Fibroblast of pulmonary artery (primary cell): Measurements from ENCODE around the gene PLD5.

Source experiments
- DNase-seq: peaks from one replicate; pipeline ENCODE4 v3.0.0-alpha.2; 2010; ENCODE audit warnings: low read depth
- H3K4me3 ChIP-seq: replicated peaks from 2 replicates; pipeline ENCODE4 v1.5.1; 2011; ENCODE audit warnings: low read depth, mild to moderate bottlenecking, control low read depth, low read length, moderate library complexity
- TF ChIP-seq, protein P1 (sequence below): IDR thresholded peaks from 2 replicates; pipeline ENCODE4 v1.5.1; 2011; ENCODE audit warnings: mild to moderate bottlenecking, control low read depth, low read length, inconsistent platforms; ENCODE audit errors: missing control alignments

Gene PLD5

GRCh38 chr1:242178924-242179708 is 345.4 kb downstream of the PLD5 start:
- DNase-seq: no peak
- TF ChIP-seq, protein P1, sequence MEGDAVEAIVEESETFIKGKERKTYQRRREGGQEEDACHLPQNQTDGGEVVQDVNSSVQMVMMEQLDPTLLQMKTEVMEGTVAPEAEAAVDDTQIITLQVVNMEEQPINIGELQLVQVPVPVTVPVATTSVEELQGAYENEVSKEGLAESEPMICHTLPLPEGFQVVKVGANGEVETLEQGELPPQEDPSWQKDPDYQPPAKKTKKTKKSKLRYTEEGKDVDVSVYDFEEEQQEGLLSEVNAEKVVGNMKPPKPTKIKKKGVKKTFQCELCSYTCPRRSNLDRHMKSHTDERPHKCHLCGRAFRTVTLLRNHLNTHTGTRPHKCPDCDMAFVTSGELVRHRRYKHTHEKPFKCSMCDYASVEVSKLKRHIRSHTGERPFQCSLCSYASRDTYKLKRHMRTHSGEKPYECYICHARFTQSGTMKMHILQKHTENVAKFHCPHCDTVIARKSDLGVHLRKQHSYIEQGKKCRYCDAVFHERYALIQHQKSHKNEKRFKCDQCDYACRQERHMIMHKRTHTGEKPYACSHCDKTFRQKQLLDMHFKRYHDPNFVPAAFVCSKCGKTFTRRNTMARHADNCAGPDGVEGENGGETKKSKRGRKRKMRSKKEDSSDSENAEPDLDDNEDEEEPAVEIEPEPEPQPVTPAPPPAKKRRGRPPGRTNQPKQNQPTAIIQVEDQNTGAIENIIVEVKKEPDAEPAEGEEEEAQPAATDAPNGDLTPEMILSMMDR: no peak
- no peak overlapping the region for H3K4me3 ChIP-seq

- TF ChIP-seq, protein P1: no peak
- no peak overlapping the region for H3K4me3 ChIP-seq
- no peak for DNase-seq
These were observed 346.1 kb downstream of the PLD5 start for GRCh38 chr1:242178436-242178835.

GRCh38 chr1:242162140-242162539 is 362.4 kb downstream of the PLD5 start:
- H3K4me3 ChIP-seq: no peak overlapping the region
- DNase-seq: no peak
- TF ChIP-seq, protein P1: no peak

DNA sequence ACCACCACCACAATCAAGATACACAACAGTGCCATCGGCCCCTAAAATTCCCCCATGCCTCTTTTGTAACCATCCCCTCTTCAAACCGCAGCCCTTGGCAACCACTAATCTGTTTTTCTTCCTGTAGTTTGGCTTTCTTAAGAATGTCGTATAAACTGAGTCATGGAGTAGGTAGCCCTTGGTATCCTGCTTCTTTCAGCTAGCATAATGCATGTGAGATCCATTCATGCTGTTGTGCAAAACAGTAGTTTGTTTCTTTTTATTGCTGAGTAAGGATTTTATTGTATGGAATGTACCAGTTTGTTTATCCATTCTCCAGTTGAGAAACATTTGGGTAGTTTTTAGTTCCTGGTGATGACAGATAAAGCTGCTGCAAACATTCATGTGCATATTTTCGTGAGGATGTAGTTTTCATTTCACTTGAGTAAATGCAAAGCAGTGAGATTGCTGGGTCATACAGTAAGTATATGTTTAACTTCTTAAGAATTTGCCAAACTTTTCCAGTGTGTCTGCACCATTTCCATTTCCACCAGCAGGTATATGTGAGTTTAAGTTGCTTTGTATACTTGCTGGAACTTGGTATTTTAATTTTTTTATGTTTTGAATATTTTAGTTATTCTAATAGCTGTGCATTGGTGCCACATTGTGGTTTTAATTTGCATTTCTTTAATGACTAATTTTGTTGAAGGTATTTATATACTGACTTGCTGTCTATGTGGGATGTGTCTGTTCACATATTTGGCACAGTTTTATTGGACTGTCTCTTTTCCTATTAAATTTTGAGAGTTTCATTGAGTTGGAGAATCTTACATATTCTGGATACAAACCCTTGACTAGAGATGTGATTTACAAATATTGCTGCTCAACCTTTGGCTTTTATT is 377.2 kb downstream of the PLD5 start:
- TF ChIP-seq, protein P1: no peak
- DNase-seq: no peak
- H3K4me3 ChIP-seq: no peak overlapping the region

DNA sequence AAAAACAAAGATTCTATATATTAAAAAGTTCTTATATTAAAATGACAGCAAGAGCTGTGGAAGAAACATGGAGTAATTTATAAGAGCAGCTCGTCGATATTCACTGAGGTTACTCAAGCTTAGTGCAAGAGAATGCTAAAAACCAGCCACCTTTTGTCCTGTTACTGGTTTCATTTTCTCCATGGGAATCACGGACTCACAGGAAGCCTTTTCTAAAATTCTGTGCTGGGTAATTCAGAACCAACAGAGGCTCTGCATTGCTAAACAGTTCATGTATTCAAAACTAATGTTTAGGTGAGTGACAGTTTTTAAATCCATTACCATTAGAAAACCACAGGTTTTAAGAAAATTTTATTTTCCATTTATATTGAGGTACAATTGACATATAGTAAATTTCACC is 377.8 kb downstream of the PLD5 start:
- no peak for DNase-seq
- TF ChIP-seq, protein P1: no peak
- no peak overlapping the region for H3K4me3 ChIP-seq

DNA sequence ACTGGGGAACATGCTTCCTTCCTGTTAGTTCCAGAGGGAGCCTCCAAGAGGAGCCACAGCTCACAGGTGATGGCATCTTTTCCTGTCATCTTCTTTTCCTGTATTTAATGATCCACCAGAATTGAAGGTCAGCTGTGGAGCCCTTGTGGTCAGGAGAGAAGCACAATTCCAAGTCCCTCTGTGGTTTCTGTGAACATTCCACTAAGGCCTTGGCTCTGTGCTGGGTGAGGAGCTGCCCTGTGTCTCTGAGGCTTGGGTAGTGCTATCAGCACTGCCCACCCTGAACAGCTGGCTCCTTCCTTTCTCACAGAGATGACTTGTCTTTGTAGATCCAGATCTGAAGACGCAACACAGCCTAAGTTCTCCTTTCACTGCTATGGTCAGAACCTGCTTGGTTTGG is 383.7 kb downstream of the PLD5 start:
- TF ChIP-seq, protein P1: no peak
- no peak for DNase-seq
- H3K4me3 ChIP-seq: no peak overlapping the region
